BJ (cell line): Measurements from ENCODE around the gene TMCC3. TPM values are rescaled to one million over a fixed set of nuclear protein-coding genes. Genes with fewer than 3 reads are reported as not detected.

Source experiments
- CTCF ChIA-PET: fragments of 350-600 bp; formaldehyde crosslinking; extraction: SDS; loops from one replicate; lab custom pipeline; 2021; ENCODE audit warnings: antibody characterized with exemption, inconsistent platforms; lab: Yijun Ruan, JAX
- POLR2A ChIA-PET: fragments of 300-600 bp; sonication (Branson Sonifier 250); formaldehyde crosslinking; extraction: SDS; loops from one replicate; lab custom pipeline; 2021; ENCODE audit warnings: antibody characterized with exemption; lab: Charles Lee
- DNase-seq: peaks from one replicate; pipeline ENCODE4 v3.0.0-alpha.2; 2011; ENCODE audit warnings: low read depth
- H3K27me3 ChIP-seq: 2 replicates; pipeline ENCODE4 v1.6.0; 2011; ENCODE audit warnings: low read length; ENCODE audit not compliant: control insufficient read depth, insufficient read depth
- H3K36me3 ChIP-seq: 2 replicates; pipeline ENCODE4 v1.5.1; 2011; ENCODE audit warnings: low read length; ENCODE audit not compliant: control insufficient read depth, insufficient read depth
- H3K4me3 ChIP-seq: 2 replicates; pipeline ENCODE4 v1.5.1; 2011; ENCODE audit warnings: low read depth, mild to moderate bottlenecking, control low read depth, low read length
- polyA plus RNA-seq: library from polyadenylated mRNA; depleted of rRNA; stranded (reverse); fragments of >200 nt; gene quantifications from 2 replicates; pipeline ENCODE4 v1.2.3, GENCODE V29; 2011
- TF ChIP-seq, protein P1 (sequence below): IDR thresholded peaks from 2 replicates; pipeline ENCODE4 v1.5.1; 2011; ENCODE audit warnings: low read depth, mild to moderate bottlenecking, control low read depth, inconsistent platforms, low read length, moderate library complexity; ENCODE audit not compliant: insufficient read depth

The TMCC3 gene
- polyA plus RNA-seq, 1 experiment, result not detected

DNA sequence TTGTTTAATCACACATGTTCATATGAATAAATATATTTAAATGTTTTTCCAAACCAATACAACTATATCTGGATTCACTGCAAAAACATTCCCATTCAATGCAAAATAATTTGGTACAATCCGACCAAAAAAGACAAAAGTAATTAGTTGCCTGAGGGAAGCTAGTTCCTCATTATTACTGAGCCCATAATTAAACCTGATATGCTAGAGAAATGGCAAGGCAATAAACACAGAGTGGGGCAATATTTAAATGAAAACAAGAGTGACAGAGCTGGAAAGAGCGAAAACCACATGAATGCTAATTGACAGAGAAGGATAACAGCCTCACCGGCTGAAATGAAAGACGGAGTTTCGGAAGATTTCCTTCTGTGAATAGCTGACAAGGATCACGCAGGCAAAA is 82.6 kb downstream of the TMCC3 start:
- POLR2A ChIA-PET, result no interaction called here
- no peak for DNase-seq
- no peaks in the 10 kb centered on the region for H3K36me3 ChIP-seq
- no peaks in the 10 kb centered on the region for H3K27me3 ChIP-seq
- CTCF ChIA-PET, result no interaction called here
- no peak overlapping the region for H3K4me3 ChIP-seq
- TF ChIP-seq, protein P1, sequence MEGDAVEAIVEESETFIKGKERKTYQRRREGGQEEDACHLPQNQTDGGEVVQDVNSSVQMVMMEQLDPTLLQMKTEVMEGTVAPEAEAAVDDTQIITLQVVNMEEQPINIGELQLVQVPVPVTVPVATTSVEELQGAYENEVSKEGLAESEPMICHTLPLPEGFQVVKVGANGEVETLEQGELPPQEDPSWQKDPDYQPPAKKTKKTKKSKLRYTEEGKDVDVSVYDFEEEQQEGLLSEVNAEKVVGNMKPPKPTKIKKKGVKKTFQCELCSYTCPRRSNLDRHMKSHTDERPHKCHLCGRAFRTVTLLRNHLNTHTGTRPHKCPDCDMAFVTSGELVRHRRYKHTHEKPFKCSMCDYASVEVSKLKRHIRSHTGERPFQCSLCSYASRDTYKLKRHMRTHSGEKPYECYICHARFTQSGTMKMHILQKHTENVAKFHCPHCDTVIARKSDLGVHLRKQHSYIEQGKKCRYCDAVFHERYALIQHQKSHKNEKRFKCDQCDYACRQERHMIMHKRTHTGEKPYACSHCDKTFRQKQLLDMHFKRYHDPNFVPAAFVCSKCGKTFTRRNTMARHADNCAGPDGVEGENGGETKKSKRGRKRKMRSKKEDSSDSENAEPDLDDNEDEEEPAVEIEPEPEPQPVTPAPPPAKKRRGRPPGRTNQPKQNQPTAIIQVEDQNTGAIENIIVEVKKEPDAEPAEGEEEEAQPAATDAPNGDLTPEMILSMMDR, result no peak

DNA sequence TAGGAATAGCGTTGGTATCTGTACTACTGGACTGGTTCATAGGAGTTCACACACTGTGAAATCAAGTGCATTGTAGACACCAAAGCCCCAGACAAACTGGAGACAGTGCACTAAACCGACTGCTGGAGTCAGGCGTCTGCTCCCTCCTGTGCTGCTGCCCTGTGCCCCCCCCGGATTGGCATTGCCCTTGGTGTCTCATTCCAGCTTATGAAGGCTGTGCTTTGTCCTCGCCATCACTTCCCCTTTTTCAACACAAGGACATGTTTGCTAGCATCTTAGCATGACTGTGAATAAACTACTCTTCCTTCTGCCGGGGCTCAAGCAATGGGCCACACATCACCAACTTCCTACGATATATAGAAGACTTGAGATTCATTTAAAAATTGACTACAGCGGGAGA is 84.0 kb downstream of the TMCC3 start:
- TF ChIP-seq, protein P1, result no peak
- POLR2A ChIA-PET, result no interaction called here
- no peak for DNase-seq
- no peaks in the 10 kb centered on the region for H3K27me3 ChIP-seq
- H3K4me3 ChIP-seq, result no peak overlapping the region
- CTCF ChIA-PET, result interaction anchor here (0.9 kb wide), 1 partner anchor 21 kb away, joined by 3 read pairs; no protein-coding TSS in a partner anchor
- H3K36me3 ChIP-seq, result no peaks in the 10 kb centered on the region

DNA sequence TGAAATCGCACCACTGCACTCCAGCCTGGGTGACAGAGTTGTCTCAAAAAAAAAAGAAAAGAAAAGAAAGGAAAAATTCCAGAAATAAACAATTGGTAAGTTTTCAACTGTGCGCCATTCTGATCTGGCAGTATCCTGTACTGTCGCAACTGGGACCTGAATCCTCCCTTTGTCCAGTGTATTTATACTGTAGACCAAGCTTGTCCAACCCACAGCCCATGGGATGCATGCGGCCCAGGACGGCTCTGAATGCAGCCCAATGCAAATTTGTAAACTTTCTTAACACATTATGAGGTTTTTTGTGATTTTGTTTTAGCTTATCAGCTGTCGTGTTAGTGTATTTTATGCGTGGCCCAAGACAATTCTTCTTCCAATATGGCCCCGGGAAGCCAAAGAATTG is 84.7 kb downstream of the TMCC3 start:
- DNase-seq, result no peak
- Histone ChIP-seq H3K27me3 (0 out of 2 replicates have a peak, but pooled peaks cover 2% of the 10 kb centered on the region), H3K36me3 (no peaks in the 10 kb centered on the region), H3K4me3 (no peak overlapping the region)
- ChIA-PET POLR2A (no interaction called here), CTCF (no interaction called here)
- TF ChIP-seq, protein P1, result no peak

DNA sequence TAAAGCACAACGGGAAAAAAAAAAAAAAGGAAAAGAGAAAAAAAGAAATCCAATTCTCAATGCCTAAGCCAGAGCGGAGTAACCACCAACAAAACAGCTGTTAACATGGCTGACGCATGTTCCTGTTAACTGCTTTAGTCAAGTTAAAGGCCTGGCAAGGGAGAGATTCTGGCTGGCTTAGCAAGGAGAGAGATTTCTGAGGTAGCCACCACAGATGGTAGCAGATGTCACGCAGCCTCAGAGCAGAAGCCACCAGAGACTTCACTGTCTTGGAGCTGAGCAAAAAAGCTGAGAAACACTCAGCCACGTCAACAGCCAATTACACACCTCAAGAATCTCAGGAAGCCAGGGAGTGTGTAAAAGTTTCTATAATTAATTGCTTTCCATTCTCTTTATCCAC is 87.1 kb downstream of the TMCC3 start:
- CTCF ChIA-PET, result no interaction called here
- Histone ChIP-seq H3K36me3 (no peaks in the 10 kb centered on the region), H3K27me3 (0 out of 2 replicates have a peak, but pooled peaks cover 2% of the 10 kb centered on the region), H3K4me3 (no peak overlapping the region)
- POLR2A ChIA-PET, result interaction anchor here (0.6 kb wide), 1 partner anchor 10 kb away, joined by 4 read pairs; no protein-coding TSS in a partner anchor
- TF ChIP-seq, protein P1, result no peak
- DNase-seq, result no peak

DNA sequence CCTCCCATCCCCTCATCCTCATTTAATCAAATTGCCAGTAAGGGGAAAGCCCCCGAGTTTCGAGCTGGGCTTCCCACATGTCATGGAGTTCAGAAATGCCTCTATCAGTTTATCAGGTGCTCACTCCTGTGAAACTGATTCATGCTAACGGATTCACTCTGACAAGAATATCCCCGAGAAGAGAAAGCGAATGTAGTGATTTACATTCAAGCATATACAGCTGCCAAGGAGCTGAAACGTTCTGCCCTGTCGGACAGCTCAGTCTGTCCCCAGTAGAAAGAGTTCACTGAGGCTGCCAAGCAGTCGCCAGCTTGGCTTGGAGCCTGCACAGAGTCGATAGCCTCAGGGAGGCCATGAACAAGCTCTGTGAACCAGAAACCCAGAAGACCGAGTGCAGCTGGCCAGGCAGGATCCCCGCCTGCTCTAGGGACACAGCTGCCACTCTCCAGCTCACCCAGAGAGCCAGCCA is 88.4 kb downstream of the TMCC3 start:
- no peaks in the 10 kb centered on the region for H3K36me3 ChIP-seq
- DNase-seq, result no peak
- H3K4me3 ChIP-seq, result no peak overlapping the region
- POLR2A ChIA-PET, result no interaction called here
- TF ChIP-seq, protein P1, result no peak
- CTCF ChIA-PET, result no interaction called here
- peaks cover 4% of the 10 kb centered on the region for H3K27me3 ChIP-seq
